Endothelial cell of umbilical vein (primary cell): Measurements from ENCODE around the gene CBLB. TPM values are rescaled to one million over a fixed set of nuclear protein-coding genes. Genes with fewer than 3 reads are reported as not detected.

Source experiments
- BruUV-seq: library from RNA; stranded (reverse); fragments of 400-500 nt; replicated peaks from 2 replicates; lab custom pipeline; 2021; lab: Mats Ljungman, UMichigan
- CTCF ChIA-PET: fragments of 300-600, 350-600 bp; sonication (Branson Sonifier 250); formaldehyde crosslinking; loops from one replicate; lab custom pipeline; 2021; ENCODE audit warnings: antibody characterized with exemption, inconsistent platforms; lab: Charles Lee
- POLR2A ChIA-PET: fragments of 300-600, 350-600 bp; sonication (Branson Sonifier 250); formaldehyde crosslinking; loops from one replicate; lab custom pipeline; 2021; ENCODE audit warnings: antibody characterized with exemption, inconsistent platforms; lab: Charles Lee
- DNase-seq: peaks from one replicate; pipeline ENCODE4 v3.0.0-alpha.2; 2011; ENCODE audit warnings: low read depth, low spot score
- FAIRE-seq: peaks from 2 replicates; lab custom pipeline; 2011; peaks lifted over from hg19 to GRCh38; lab: Jason Lieb, UNC
- H2AFZ ChIP-seq: 2 replicates; pipeline ENCODE4 v1.6.0; 2012; ENCODE audit warnings: low read depth, low read length, control low read depth, inconsistent platforms
- H3K27ac ChIP-seq: 2 replicates; pipeline ENCODE4 v1.5.1; 2011; ENCODE audit warnings: low read depth, mild to moderate bottlenecking, control low read depth, low read length, moderate library complexity; ENCODE audit not compliant: insufficient read depth
- H3K27me3 ChIP-seq, 2 experiments: 2 replicates each; pipeline versions ENCODE4 v1.6.0 to v1.6.1; 2011; ENCODE audit warnings: low read length in 2 of 2, mixed read lengths in 1 of 2; ENCODE audit not compliant: control insufficient read depth in 2 of 2, insufficient read depth in 2 of 2
- H3K36me3 ChIP-seq, 2 experiments: 2 replicates in 1 of 2; 3 replicates in 1 of 2; pipeline ENCODE4 v1.5.1; 2011; ENCODE audit warnings: low read length in 2 of 2, mild to moderate bottlenecking in 1 of 2, moderate library complexity in 1 of 2; ENCODE audit not compliant: control insufficient read depth in 2 of 2, insufficient read depth in 2 of 2; ENCODE audit errors: extremely low read depth in 1 of 2
- H3K4me1 ChIP-seq: 3 replicates; pipeline ENCODE4 v1.5.1; 2011; ENCODE audit warnings: mild to moderate bottlenecking, low read length; ENCODE audit not compliant: control insufficient read depth, insufficient read depth; ENCODE audit errors: extremely low read depth
- H3K4me2 ChIP-seq: 2 replicates; pipeline ENCODE4 v1.6.1; 2011; ENCODE audit warnings: low read length, control low read depth, mixed read lengths; ENCODE audit not compliant: insufficient read depth
- H3K4me3 ChIP-seq, 3 experiments: fragments of 200-600 bp in 1 of 3; sonication (generic), shearing (Covaris generic) in 1 of 3; replicated peaks in 1 of 3; 2 replicates each; pipeline ENCODE4 v1.5.1; 2011 to 2016; ENCODE audit warnings: control low read depth in 3 of 3, low read length in 3 of 3, mild to moderate bottlenecking in 2 of 3, inconsistent platforms in 1 of 3, low read depth in 1 of 3, moderate library complexity in 1 of 3; ENCODE audit not compliant: insufficient read depth in 1 of 3
- H3K79me2 ChIP-seq: 2 replicates; pipeline ENCODE4 v1.6.0; 2012; ENCODE audit warnings: low read length, inconsistent platforms; ENCODE audit not compliant: control insufficient read depth, insufficient read depth
- H3K9ac ChIP-seq: replicated peaks from 2 replicates; pipeline ENCODE3; 2011; ENCODE audit warnings: low read length, control low read depth; ENCODE audit not compliant: insufficient read depth; ENCODE audit errors: extremely low read depth
- H3K9me1 ChIP-seq: replicated peaks from 3 replicates; pipeline ENCODE4 v1.6.0; 2011; ENCODE audit warnings: mild to moderate bottlenecking, low read length; ENCODE audit not compliant: control insufficient read depth, insufficient read depth; ENCODE audit errors: extremely low read depth
- H3K9me3 ChIP-seq: replicated peaks from 2 replicates; pipeline ENCODE4 v1.5.1; 2012; ENCODE audit warnings: low read length, inconsistent platforms; ENCODE audit not compliant: control insufficient read depth, insufficient read depth
- H4K20me1 ChIP-seq: replicated peaks from 2 replicates; pipeline ENCODE3; 2011; ENCODE audit warnings: mild to moderate bottlenecking, low read length; ENCODE audit not compliant: control insufficient read depth, insufficient read depth; ENCODE audit errors: extremely low read depth
- EZH2 ChIP-seq: IDR thresholded peaks from 2 replicates; pipeline ENCODE4 v1.6.1; 2012; ENCODE audit warnings: borderline replicate concordance, low read depth, mild to moderate bottlenecking, moderate library complexity, low read length, inconsistent platforms; ENCODE audit not compliant: severe bottlenecking
- FOS ChIP-seq: IDR thresholded peaks from 2 replicates; pipeline ENCODE4 v1.6.1; 2011; ENCODE audit warnings: mild to moderate bottlenecking, low read length, moderate library complexity, borderline replicate concordance; ENCODE audit not compliant: insufficient read depth
- GATA2 ChIP-seq: IDR thresholded peaks from 2 replicates; pipeline ENCODE4 v1.7.0; 2011; ENCODE audit warnings: low read depth, mild to moderate bottlenecking, moderate library complexity, mixed read lengths, low read length; ENCODE audit not compliant: insufficient read length, insufficient read depth
- JUN ChIP-seq: IDR thresholded peaks from 2 replicates; pipeline ENCODE4 v1.6.1; 2011; ENCODE audit warnings: borderline replicate concordance, low read depth; ENCODE audit not compliant: insufficient read length, insufficient read depth
- MYC ChIP-seq: IDR thresholded peaks from one replicate; pipeline ENCODE4 v1.6.1; 2011; ENCODE audit warnings: mild to moderate bottlenecking, low read depth, low read length
- POLR2A ChIP-seq: IDR thresholded peaks from 2 replicates; pipeline ENCODE4 v1.6.1; 2012; ENCODE audit warnings: low read depth, mild to moderate bottlenecking, control low read depth, low read length
- POLR2AphosphoS5 ChIP-seq: IDR thresholded peaks from 2 replicates; pipeline ENCODE4 v1.6.1; 2012; ENCODE audit warnings: low read depth, mild to moderate bottlenecking, control low read depth, low read length, moderate library complexity; ENCODE audit not compliant: insufficient read depth
- dilution Hi-C: fragments of 300-500 bp; cut with MboI; formaldehyde crosslinking; loops from one replicate; pipeline ENCODE4 v1.15.0; 2019; ENCODE audit warnings: low sequenced_read_pairs; ENCODE audit not compliant: extremely low pct_ligation_motif_present
- intact Hi-C: fragments of 100-400 bp; cut with micrococcal nuclease; formaldehyde crosslinking; loops from one replicate; pipeline ENCODE4 v1.10.0; 2022
- polyA plus RNA-seq, 4 experiments: library from polyadenylated mRNA; depleted of rRNA in 3 of 4; stranded (reverse) in 3 of 4; unstranded in 1 of 4; fragments of >200 nt; gene quantifications; 2 replicates each; pipeline versions ENCODE4 v1.2.1 to v1.2.3, GENCODE V29; 2011 to 2012; ENCODE audit warnings: missing spikeins in 1 of 4
- total RNA-seq: library from RNA; stranded (reverse); gene quantifications from 2 replicates; pipeline ENCODE4 v1.2.3, GENCODE V29; 2021
- TF ChIP-seq, protein P1 (sequence below), 2 donors: IDR thresholded peaks; 1 replicate in 1 of 2; 2 replicates in 1 of 2; pipeline ENCODE4 v1.5.1; 2011; ENCODE audit warnings: low read length in 2 of 2, mild to moderate bottlenecking in 2 of 2, moderate library complexity in 2 of 2, control low read depth in 1 of 2, inconsistent platforms in 1 of 2, low read depth in 1 of 2; ENCODE audit not compliant: insufficient read depth in 1 of 2; ENCODE audit errors: extremely low read depth in 1 of 2
- TF ChIP-seq, protein P2 (sequence below): IDR thresholded peaks from 2 replicates; pipeline ENCODE4 v1.6.1; 2011; ENCODE audit not compliant: insufficient read depth, insufficient read length

CBLB gene
- total and polyA plus RNA-seq, 2 donors (not counting 3 experiments of a cell fraction or from before 2014, with no cell fraction given) = 17.8 to 39.6 TPM

DNA sequence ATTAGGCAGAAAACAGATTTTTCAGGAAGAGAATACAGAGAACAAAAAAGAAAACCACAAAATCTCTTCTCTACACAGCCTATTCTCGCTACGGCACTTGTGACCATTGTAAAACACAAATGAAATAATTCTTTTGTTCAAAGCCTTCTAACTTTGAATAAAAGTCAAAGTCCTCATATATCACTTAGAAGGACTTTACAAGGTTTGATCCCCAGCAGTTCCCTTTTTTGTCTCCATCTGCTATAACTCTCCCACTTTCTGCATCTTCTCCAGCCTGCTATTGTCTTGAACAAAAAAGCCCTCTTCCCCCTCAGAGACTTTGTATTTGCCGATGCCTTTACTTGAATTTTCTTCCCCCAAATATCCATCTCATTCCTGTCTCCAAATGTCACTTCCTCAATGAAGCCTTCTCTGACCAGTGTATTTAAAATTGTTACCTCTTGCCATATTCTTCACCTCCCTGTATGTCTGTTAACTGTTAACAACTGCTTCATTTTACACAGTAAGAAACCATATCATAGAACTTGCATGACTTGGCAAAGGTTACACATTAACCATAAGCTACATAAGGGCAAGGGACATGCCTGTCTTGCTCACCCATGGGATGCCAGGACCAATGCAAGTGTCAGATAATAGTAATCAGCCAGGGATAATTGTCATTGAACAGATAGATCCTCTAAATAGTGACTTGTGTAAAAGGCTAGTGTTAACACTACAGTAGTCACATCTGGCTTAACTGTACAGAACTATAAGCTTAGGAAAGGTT, 122.4 kb downstream of the CBLB start:
- no peak overlapping the region for H3K27ac ChIP-seq
- no peaks in the 10 kb centered on the region for H4K20me1 ChIP-seq
- H3K27me3 ChIP-seq = no peaks in the 10 kb centered on the region
- dilution Hi-C loops (no loop called here), intact Hi-C loops (no loop called here)
- no peaks in the 10 kb centered on the region for H3K36me3 ChIP-seq
- no peak overlapping the region for H3K9ac ChIP-seq
- no peak overlapping the region for H3K4me2 ChIP-seq
- ChIA-PET CTCF (no interaction called here), POLR2A (no interaction called here)
- H3K4me1 ChIP-seq = no peaks in the 10 kb centered on the region
- H2AFZ ChIP-seq = no peak overlapping the region
- no peaks in the 10 kb centered on the region for H3K79me2 ChIP-seq
- FAIRE-seq = no peak
- H3K4me3 ChIP-seq = no peak overlapping the region
- H3K9me1 ChIP-seq = no peaks in the 10 kb centered on the region
- no TSS peak for BruUV-seq
- H3K9me3 ChIP-seq = no peaks in the 10 kb centered on the region
- peak; percentile 8 for DNase-seq
- TF ChIP-seq, protein P1, sequence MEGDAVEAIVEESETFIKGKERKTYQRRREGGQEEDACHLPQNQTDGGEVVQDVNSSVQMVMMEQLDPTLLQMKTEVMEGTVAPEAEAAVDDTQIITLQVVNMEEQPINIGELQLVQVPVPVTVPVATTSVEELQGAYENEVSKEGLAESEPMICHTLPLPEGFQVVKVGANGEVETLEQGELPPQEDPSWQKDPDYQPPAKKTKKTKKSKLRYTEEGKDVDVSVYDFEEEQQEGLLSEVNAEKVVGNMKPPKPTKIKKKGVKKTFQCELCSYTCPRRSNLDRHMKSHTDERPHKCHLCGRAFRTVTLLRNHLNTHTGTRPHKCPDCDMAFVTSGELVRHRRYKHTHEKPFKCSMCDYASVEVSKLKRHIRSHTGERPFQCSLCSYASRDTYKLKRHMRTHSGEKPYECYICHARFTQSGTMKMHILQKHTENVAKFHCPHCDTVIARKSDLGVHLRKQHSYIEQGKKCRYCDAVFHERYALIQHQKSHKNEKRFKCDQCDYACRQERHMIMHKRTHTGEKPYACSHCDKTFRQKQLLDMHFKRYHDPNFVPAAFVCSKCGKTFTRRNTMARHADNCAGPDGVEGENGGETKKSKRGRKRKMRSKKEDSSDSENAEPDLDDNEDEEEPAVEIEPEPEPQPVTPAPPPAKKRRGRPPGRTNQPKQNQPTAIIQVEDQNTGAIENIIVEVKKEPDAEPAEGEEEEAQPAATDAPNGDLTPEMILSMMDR (IDR thresholded peaks at IDR 0.05; ENCODE audit: extremely low read depth in 1 of 2, insufficient read depth in 1 of 2, low read depth in 1 of 2, low read length in 2 of 2) = no peak
- TF ChIP-seq FOS = no peak
- no peak for TF ChIP-seq GATA2
- TF ChIP-seq POLR2AphosphoS5 = no peak
- no peak for TF ChIP-seq POLR2A
- no peak for TF ChIP-seq MYC
- no peak for TF ChIP-seq EZH2
- TF ChIP-seq, protein P2, sequence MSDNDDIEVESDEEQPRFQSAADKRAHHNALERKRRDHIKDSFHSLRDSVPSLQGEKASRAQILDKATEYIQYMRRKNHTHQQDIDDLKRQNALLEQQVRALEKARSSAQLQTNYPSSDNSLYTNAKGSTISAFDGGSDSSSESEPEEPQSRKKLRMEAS = no peak
- TF ChIP-seq JUN = no peak
